HepG2 (cell line): ENCODE data around the gene TTLL11. TPM values are rescaled to one million over a fixed set of nuclear protein-coding genes. Genes with fewer than 3 reads are reported as not detected.

Experiments
- CEBPB ChIP-seq: IDR thresholded peaks from 2 replicates; pipeline ENCODE4 v1.6.1; 2011; ENCODE audit warnings: low read depth, low read length, improper control_type of control experiment, borderline replicate concordance
- CEBPG ChIP-seq: IDR thresholded peaks from 2 replicates; pipeline ENCODE4 v1.6.1; 2016
- ELF1 ChIP-seq: sonication (generic); formaldehyde crosslinking; IDR thresholded peaks from 2 replicates; pipeline ENCODE4 v1.4.0; 2020; ENCODE audit warnings: missing genetic modification reagents
- GZF1 ChIP-seq: sonication (generic); formaldehyde crosslinking; IDR thresholded peaks from 2 replicates; pipeline ENCODE4 v1.5.1; 2020; ENCODE audit warnings: mild to moderate bottlenecking, missing genetic modification reagents
- HNF4A ChIP-seq: sonication (generic); formaldehyde crosslinking; IDR thresholded peaks from 2 replicates; pipeline ENCODE4 v1.4.0; 2020; ENCODE audit warnings: missing genetic modification reagents
- HOXA3 ChIP-seq: sonication (generic); formaldehyde crosslinking; IDR thresholded peaks from 2 replicates; pipeline ENCODE4 v1.5.0; 2020; ENCODE audit warnings: missing genetic modification reagents
- MAFK ChIP-seq, 2 experiments: IDR thresholded peaks in 1 of 2; conservative IDR thresholded peaks in 1 of 2; 2 replicates each; pipeline ENCODE4 v1.6.1; 2011; ENCODE audit warnings: improper control_type of control experiment in 2 of 2, low read length in 2 of 2
- MLLT10 ChIP-seq: sonication (generic); formaldehyde crosslinking; IDR thresholded peaks from 2 replicates; pipeline ENCODE4 v1.4.0; 2020; ENCODE audit warnings: missing genetic modification reagents
- NFRKB ChIP-seq: fragments of 450-650 bp; IDR thresholded peaks from 2 replicates; pipeline ENCODE4 v1.6.1; 2017
- PHF21A ChIP-seq: sonication (generic); formaldehyde crosslinking; IDR thresholded peaks from 2 replicates; pipeline ENCODE4 v1.5.0; 2020; ENCODE audit warnings: mild to moderate bottlenecking, missing genetic modification reagents
- PTBP1 ChIP-seq: fragments of 200-400 bp; formaldehyde crosslinking; IDR thresholded peaks from 2 replicates; pipeline ENCODE4 v1.6.1; 2018; ENCODE audit warnings: low read length, low read depth; ENCODE audit not compliant: poor library complexity, severe bottlenecking
- ZNF264 ChIP-seq: sonication (generic); formaldehyde crosslinking; IDR thresholded peaks from 2 replicates; pipeline ENCODE4 v1.4.0; 2020; ENCODE audit warnings: missing genetic modification reagents
- ZNF354B ChIP-seq: sonication (generic); formaldehyde crosslinking; IDR thresholded peaks from 2 replicates; pipeline ENCODE4 v1.8.0; 2022; ENCODE audit warnings: mild to moderate bottlenecking, missing genetic modification reagents
- ZNF737 ChIP-seq: sonication (generic); formaldehyde crosslinking; IDR thresholded peaks from 2 replicates; pipeline ENCODE4 v1.5.0; 2020; ENCODE audit warnings: missing genetic modification reagents, mild to moderate bottlenecking, borderline replicate concordance
- polyA plus RNA-seq, 8 experiments: library from polyadenylated mRNA; depleted of rRNA in 3 of 8; stranded (reverse) in 7 of 8; unstranded in 1 of 8; fragments of >200 nt; fragmentation: Illumina TruSeq in 4 of 8; extraction: Trizol in 4 of 8; gene quantifications; 2 replicates each; pipeline versions ENCODE4 v1.2.1 to v1.2.3, GENCODE V29; 2011 to 2016; ENCODE audit warnings: low read depth in 4 of 8, missing spikeins in 1 of 8, mixed read lengths in 1 of 8; ENCODE audit not compliant: insufficient read depth in 1 of 8
- total RNA-seq, 5 experiments: library from RNA; depleted of rRNA; stranded (reverse); fragments of >200 nt; fragmentation: Illumina TruSeq; extraction: Trizol; gene quantifications; 2 replicates each; pipeline ENCODE4 v1.2.3, GENCODE V29; 2016; ENCODE audit warnings: low read depth in 1 of 5
- TF ChIP-seq, protein P1 (sequence below): sonication (generic); formaldehyde crosslinking; IDR thresholded peaks from 2 replicates; pipeline ENCODE4 v1.5.0; 2020; ENCODE audit warnings: missing genetic modification reagents
- TF ChIP-seq, protein P2 (sequence below): sonication (generic); formaldehyde crosslinking; IDR thresholded peaks from 2 replicates; pipeline ENCODE4 v1.4.0; 2020; ENCODE audit warnings: missing genetic modification reagents; ENCODE audit errors: not compliant biosample characterization
- TF ChIP-seq, protein P3 (sequence below): sonication (generic); formaldehyde crosslinking; IDR thresholded peaks from 2 replicates; pipeline ENCODE4 v1.8.0; 2023; ENCODE audit warnings: mild to moderate bottlenecking, missing genetic modification reagents
- TF ChIP-seq, protein P4 (sequence below): sonication (generic); formaldehyde crosslinking; IDR thresholded peaks from 2 replicates; pipeline ENCODE4 v1.5.0; 2020; ENCODE audit warnings: mild to moderate bottlenecking, missing genetic modification reagents, borderline replicate concordance
- TF ChIP-seq, protein P5 (sequence below): sonication (generic); formaldehyde crosslinking; IDR thresholded peaks from 2 replicates; pipeline ENCODE4 v1.8.0; 2022; ENCODE audit warnings: missing genetic modification reagents, mild to moderate bottlenecking, borderline replicate concordance

TTLL11 gene
- total and polyA plus RNA-seq, 2 of the 13 experiments (the other 11 are each of a cell fraction or from before 2014, with no cell fraction given) = 4.5 to 5.2 TPM

DNA sequence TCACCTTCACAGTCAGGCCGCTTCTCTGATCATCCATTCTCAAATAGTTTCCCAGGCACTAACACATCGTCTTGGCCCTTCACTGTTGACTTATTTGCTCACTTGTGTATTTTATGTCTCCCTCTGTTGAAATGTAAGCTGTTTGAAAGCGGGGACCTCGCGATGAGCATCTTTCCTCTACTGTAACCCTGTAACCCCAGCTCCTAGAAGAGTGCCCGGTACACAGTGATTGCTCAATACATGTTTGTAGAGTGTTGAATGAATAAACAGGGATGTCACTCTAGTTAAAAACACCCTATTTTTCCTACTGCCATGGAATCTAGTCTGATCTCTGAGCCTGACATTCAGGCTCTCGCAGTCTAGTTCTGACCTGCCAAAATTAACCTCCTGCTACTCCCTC lies 150.8 kb downstream of the TTLL11 start (continued):
- TF ChIP-seq, protein P1, sequence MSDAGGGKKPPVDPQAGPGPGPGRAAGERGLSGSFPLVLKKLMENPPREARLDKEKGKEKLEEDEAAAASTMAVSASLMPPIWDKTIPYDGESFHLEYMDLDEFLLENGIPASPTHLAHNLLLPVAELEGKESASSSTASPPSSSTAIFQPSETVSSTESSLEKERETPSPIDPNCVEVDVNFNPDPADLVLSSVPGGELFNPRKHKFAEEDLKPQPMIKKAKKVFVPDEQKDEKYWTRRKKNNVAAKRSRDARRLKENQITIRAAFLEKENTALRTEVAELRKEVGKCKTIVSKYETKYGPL (CRISPR knock-in tag) = no peak
- TF ChIP-seq MAFK (conservative IDR thresholded peaks at IDR 0.05 in 1 of 2, IDR thresholded peaks at IDR 0.05 in 1 of 2; ENCODE audit: low read length in 2 of 2) (no peak), CEBPG (peak; percentile 77), ZNF737 (CRISPR knock-in tag) (no peak), HOXA3 (CRISPR knock-in tag) (no peak), PTBP1 (no peak), ELF1 (CRISPR knock-in tag) (no peak), GZF1 (CRISPR knock-in tag) (no peak), ZNF354B (no peak), CEBPB (peak; percentile 91), ZNF264 (CRISPR knock-in tag) (no peak), MLLT10 (no peak), HNF4A (peak; percentile 26; the same call in 1 of the 2 replicates), PHF21A (peak; percentile 53; the same call in 1 of the 2 replicates), NFRKB (no peak)
- TF ChIP-seq, protein P2, sequence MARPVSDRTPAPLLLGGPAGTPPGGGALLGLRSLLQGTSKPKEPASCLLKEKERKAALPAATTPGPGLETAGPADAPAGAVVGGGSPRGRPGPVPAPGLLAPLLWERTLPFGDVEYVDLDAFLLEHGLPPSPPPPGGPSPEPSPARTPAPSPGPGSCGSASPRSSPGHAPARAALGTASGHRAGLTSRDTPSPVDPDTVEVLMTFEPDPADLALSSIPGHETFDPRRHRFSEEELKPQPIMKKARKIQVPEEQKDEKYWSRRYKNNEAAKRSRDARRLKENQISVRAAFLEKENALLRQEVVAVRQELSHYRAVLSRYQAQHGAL (CRISPR knock-in tag) = no peak
- TF ChIP-seq, protein P3, sequence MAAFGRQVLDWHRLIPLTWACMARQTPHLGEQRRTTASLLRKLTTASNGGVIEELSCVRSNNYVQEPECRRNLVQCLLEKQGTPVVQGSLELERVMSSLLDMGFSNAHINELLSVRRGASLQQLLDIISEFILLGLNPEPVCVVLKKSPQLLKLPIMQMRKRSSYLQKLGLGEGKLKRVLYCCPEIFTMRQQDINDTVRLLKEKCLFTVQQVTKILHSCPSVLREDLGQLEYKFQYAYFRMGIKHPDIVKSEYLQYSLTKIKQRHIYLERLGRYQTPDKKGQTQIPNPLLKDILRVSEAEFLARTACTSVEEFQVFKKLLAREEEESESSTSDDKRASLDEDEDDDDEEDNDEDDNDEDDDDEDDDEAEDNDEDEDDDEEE = no peak
- TF ChIP-seq, protein P4, sequence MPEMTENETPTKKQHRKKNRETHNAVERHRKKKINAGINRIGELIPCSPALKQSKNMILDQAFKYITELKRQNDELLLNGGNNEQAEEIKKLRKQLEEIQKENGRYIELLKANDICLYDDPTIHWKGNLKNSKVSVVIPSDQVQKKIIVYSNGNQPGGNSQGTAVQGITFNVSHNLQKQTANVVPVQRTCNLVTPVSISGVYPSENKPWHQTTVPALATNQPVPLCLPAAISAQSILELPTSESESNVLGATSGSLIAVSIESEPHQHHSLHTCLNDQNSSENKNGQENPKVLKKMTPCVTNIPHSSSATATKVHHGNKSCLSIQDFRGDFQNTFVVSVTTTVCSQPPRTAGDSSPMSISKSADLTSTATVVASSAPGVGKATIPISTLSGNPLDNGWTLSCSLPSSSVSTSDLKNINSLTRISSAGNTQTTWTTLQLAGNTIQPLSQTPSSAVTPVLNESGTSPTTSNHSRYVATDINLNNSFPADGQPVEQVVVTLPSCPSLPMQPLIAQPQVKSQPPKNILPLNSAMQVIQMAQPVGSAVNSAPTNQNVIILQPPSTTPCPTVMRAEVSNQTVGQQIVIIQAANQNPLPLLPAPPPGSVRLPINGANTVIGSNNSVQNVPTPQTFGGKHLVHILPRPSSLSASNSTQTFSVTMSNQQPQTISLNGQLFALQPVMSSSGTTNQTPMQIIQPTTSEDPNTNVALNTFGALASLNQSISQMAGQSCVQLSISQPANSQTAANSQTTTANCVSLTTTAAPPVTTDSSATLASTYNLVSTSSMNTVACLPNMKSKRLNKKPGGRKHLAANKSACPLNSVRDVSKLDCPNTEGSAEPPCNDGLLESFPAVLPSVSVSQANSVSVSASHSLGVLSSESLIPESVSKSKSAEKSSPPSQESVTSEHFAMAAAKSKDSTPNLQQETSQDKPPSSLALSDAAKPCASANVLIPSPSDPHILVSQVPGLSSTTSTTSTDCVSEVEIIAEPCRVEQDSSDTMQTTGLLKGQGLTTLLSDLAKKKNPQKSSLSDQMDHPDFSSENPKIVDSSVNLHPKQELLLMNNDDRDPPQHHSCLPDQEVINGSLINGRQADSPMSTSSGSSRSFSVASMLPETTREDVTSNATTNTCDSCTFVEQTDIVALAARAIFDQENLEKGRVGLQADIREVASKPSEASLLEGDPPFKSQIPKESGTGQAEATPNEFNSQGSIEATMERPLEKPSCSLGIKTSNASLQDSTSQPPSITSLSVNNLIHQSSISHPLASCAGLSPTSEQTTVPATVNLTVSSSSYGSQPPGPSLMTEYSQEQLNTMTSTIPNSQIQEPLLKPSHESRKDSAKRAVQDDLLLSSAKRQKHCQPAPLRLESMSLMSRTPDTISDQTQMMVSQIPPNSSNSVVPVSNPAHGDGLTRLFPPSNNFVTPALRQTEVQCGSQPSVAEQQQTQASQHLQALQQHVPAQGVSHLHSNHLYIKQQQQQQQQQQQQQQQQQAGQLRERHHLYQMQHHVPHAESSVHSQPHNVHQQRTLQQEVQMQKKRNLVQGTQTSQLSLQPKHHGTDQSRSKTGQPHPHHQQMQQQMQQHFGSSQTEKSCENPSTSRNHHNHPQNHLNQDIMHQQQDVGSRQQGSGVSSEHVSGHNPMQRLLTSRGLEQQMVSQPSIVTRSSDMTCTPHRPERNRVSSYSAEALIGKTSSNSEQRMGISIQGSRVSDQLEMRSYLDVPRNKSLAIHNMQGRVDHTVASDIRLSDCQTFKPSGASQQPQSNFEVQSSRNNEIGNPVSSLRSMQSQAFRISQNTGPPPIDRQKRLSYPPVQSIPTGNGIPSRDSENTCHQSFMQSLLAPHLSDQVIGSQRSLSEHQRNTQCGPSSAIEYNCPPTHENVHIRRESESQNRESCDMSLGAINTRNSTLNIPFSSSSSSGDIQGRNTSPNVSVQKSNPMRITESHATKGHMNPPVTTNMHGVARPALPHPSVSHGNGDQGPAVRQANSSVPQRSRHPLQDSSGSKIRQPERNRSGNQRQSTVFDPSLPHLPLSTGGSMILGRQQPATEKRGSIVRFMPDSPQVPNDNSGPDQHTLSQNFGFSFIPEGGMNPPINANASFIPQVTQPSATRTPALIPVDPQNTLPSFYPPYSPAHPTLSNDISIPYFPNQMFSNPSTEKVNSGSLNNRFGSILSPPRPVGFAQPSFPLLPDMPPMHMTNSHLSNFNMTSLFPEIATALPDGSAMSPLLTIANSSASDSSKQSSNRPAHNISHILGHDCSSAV (CRISPR knock-in tag) = no peak
- TF ChIP-seq, protein P5, sequence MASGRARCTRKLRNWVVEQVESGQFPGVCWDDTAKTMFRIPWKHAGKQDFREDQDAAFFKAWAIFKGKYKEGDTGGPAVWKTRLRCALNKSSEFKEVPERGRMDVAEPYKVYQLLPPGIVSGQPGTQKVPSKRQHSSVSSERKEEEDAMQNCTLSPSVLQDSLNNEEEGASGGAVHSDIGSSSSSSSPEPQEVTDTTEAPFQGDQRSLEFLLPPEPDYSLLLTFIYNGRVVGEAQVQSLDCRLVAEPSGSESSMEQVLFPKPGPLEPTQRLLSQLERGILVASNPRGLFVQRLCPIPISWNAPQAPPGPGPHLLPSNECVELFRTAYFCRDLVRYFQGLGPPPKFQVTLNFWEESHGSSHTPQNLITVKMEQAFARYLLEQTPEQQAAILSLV (CRISPR knock-in tag) = no peak
